ACHN (cell line): ENCODE results near the gene R3HDM2.
"Not testable (repeated sequence)": the region's sequence is repeated elsewhere in the genome, so short reads cannot be mapped to it uniquely, and the experiment has no call there.

ENCODE experiments used
- DNase-seq: peaks from one replicate; pipeline ENCODE4 v3.0.0-alpha.2; 2015
- in situ Hi-C: cut with HindIII; loops from 2 replicates; pipeline ENCODE4 v1.10.0; 2017; ENCODE audit warnings: low sequenced_read_pairs, low pct_ligation_motif_present, low pct_unique_long_range_greater_than_20kb

R3HDM2 gene

DNA sequence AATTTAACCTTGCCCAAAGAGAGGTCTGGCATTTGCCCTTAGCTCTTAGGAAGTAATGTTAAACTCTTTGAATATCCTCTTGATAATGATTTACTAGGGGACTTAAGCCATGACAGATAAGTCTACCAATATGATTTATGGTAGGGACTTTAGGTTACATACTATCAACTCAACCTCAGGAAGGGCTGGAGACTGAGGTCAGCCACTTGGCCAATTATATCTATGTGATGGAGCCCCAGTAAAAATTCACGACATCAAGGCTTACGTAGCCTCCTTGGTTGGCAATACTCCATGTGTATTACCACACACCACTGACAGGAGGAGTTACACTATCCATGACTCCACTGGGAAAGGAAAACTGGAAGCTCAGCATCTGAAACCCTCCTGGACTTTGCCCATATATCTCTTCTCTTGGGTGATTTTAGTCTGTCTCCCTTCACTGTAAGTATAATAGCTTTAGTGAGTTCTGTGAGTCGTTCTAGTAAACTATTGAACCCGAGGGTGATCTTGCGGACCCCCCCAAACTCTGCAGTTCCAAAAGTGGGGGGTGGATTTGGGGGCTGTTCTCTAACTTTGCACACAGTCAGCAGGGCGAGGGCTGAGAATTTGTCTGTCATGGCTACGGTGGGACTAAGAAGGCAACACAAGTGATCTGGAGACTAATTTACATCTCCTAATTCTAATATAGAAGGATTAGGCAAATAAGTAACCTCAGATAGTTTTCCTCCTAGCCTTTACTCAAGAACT, 62.3 kb downstream of the R3HDM2 start:
- in situ Hi-C loops: no loop called here
- peak; percentile 99 for DNase-seq

DNA sequence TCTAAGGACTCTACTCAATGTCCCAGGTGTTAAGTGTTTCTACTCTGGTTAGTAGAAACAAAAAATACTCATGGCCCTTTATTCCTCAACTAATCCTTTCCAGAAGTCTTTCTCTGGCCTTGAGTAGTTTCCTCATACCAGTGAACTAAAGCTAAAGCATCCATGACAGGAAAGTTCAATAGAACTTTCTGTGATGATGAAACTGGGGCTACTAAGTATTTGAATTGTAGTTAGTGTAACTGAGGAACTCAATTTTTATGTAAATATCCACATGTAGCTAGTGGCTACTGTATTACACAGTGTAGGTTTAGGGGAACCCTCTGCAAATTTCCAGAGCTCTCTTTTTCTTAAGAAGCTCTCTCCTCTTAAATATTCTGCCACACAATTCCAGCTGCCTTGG, 63.7 kb downstream of the R3HDM2 start:
- no peak for DNase-seq
- in situ Hi-C loops: no loop called here

GRCh38 chr12:57366315-57366714, 64.5 kb downstream of the R3HDM2 start:
- in situ Hi-C loops: no loop called here
- no peak for DNase-seq

- DNase-seq, in situ Hi-C loops: not testable (repeated sequence)
Measured at GRCh38 chr12:57364156-57364555, 66.7 kb downstream of the R3HDM2 start.

DNA sequence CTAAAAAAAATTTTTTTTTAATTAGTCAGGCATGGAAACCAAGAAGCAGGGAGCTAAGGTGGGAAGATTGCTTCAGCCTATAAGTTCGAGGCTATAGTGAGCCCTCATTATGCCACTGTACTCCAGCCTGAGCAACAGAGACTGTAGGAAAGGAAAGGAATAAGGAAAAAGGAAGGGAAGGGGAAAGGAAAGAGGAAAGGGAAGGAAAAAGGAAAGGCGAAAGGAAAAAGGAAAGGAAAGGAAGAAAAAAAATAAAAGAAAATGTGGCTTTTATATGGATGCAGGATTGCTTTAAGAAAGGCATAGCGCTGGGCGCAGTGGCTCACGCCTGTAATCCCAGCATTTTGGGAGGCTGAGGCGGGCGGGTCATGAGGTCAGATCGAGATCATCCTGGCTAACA, 70.4 kb downstream of the R3HDM2 start:
- in situ Hi-C loops: no loop called here
- DNase-seq: no peak

GRCh38 chr12:57358646-57359045, 72.2 kb downstream of the R3HDM2 start:
- DNase-seq: no peak
- in situ Hi-C loops: no loop called here

DNA sequence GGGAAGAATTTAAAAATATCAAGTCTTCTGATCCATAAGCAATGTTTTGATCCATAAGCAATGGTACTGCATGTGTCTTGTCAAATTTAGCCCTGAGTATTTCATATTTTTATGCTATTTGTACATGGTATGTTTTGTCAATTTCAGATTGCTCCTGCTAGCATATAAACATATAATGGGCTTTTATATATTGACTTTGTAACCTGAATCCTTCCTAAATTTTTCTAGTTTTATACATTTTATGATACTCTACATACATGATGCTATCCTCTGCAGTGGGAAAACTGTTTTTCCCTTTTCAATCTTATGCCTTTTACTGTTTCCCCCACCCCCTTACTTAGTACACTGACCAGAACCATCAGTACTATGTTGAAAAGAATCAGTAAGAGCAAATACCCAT, 75.1 kb downstream of the R3HDM2 start:
- DNase-seq: no peak
- in situ Hi-C loops: no loop called here

GRCh38 chr12:57352166-57352565, 78.7 kb downstream of the R3HDM2 start:
- in situ Hi-C loops: no loop called here
- DNase-seq: no peak

- in situ Hi-C loops: no loop called here
- no peak for DNase-seq
Measured at GRCh38 chr12:57347284-57347683, 83.6 kb downstream of the R3HDM2 start.

- in situ Hi-C loops: no loop called here
- no peak for DNase-seq
Measured at GRCh38 chr12:57343703-57344378, 87.0 kb downstream of the R3HDM2 start.

DNA sequence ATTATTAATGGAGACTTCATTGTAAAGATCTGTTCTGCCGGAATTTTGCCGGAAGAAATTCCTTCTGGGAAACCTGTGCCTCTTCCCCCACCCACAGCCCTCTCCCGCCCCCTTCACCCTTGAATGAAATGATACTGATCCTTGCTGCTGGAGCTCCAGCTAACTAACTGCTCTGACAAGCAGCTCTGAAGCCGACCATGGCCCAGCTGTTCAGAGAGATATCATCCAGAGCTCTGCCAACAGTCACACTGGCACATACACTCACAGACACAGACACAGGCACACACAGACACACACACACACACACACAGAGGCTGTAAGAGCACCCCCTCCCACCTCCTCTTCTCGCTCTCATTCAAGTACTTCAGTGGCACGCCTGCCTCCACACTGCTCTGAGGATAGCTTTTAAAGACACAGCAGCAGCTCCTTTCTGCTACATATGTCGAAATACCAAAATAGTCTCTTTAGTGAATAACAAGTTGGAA, 88.6 kb downstream of the R3HDM2 start:
- DNase-seq: no peak
- in situ Hi-C loops: no loop called here

- DNase-seq: no peak
- in situ Hi-C loops: no loop called here
Measured at GRCh38 chr12:57341275-57341990, 89.4 kb downstream of the R3HDM2 start.

DNA sequence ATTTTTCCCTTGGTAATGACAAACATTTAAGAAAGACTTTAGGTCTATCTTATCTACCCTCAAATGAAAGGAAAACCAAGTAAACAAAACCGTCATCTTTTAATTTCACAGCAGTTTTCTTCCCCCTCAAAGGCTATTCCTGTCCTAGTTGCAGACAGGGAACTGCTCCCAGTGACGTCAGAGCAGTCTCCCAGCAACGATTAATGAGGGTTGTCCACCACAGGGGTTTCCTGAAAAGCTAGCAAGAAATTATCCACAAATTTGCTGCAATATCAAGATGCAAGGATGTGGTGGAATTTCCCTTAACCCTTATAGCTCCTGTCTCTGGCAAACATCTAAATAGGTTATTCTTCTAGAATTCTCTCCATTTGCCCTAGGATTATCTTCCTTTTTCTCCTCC, 90.7 kb downstream of the R3HDM2 start:
- peak; percentile 13 for DNase-seq
- in situ Hi-C loops: no loop called here

- in situ Hi-C loops, DNase-seq: not testable (repeated sequence)
Measured at GRCh38 chr12:57336299-57336698, 94.5 kb downstream of the R3HDM2 start.

DNA sequence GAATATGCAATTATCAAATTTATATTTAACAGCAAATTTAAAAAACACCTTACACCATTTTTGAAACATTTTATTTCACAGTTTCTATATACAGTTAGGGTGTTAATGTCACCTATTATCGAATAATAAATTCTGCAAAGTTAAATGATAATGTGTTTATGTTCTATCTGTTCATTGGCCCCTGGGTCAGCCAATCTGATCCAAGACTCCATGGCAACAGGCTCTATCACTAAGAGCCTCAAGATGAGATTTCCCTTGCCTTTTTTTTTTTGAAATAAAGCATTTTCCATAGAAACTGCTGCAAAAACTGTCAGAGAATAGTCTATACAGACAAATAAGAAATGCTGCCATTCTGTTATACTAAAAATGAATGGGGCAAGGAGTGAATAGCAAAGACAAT, 96.6 kb downstream of the R3HDM2 start:
- in situ Hi-C loops: no loop called here
- no peak for DNase-seq

GRCh38 chr12:57332646-57333312, 98.1 kb downstream of the R3HDM2 start:
- no peak for DNase-seq

GRCh38 chr12:57330992-57331391, 99.9 kb downstream of the R3HDM2 start:
- no peak for DNase-seq
- in situ Hi-C loops: no loop called here

More at GRCh38 chr12:57332646-57333312, 98.1 kb downstream of the R3HDM2 start:
- in situ Hi-C loops: no loop called here

DNA sequence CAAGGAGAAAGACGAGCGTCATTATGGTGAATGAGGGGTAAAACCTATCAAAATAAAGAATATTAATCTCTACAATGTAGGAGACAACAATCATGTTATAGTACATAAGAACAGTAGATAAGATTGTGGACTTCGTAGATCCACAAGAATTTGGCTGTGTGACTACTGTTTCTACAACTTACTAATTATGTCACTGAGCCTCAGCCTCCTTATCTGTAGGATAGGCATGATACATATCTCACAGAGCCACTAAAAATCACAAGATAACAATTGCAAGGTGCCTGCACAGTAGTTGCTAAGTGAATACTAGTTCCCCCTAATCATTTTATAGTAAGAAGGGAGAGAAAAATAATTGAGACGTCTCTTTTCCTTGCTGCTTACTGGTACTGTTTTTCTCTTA, 101.6 kb downstream of the R3HDM2 start:
- DNase-seq: no peak
- in situ Hi-C loops: no loop called here

DNA sequence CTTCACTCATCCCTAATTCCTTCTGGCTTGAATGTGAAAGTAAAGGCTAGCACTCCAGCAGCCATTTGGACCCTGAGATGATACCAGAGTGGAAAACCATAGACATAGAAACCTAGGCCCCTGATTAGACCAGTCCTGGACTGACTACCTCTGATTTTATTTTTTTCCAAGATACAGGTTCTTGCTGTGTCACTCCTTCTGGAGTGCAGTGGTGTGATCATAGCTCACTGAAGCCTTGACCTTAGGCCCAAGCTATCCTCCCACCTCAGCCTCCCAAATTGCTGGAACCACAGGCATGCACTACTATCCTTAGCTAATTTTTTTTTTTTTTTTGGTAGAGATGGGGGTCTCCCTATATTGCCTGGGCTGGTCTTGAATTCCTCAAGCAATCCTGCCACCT, 105.4 kb downstream of the R3HDM2 start:
- no peak for DNase-seq
- in situ Hi-C loops: no loop called here
